HT1080 (cell line): ENCODE measurements around the gene GAS5. TPM values are rescaled to one million over a fixed set of nuclear protein-coding genes. Genes with fewer than 3 reads are reported as not detected.

Source experiments
- DNase-seq: peaks from one replicate; pipeline ENCODE4 v3.0.0-alpha.2; 2015; ENCODE audit warnings: low read depth
- total RNA-seq: library from RNA; depleted of rRNA; stranded (reverse); fragments of >200 nt; shearing (Covaris generic); gene quantifications from 2 replicates; pipeline ENCODE4 v1.2.3, GENCODE V29; 2014; rRNA removed

Gene GAS5
- total RNA-seq, 1 experiment from 2014 or later = 409 TPM

DNA sequence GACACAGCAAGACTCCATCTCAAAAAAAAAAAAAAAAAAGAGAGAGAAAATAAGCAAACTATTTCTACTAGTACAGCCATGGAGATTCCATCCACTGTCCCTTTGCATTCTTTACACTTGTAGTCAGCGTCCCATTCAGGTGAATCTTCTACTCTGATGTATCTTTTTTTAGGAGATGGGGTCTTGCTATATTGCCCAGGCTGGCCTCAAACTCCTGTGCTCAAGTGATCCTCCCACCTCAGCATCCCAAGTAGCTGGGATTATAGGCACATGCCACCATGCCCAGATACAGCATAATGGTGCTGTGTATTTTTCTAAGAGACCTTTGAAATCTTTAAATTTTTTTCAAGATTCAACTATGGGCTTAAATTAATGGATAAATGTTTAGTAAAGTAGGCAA is 35.0 kb downstream of the GAS5 start:
- DNase-seq = no peak

DNA sequence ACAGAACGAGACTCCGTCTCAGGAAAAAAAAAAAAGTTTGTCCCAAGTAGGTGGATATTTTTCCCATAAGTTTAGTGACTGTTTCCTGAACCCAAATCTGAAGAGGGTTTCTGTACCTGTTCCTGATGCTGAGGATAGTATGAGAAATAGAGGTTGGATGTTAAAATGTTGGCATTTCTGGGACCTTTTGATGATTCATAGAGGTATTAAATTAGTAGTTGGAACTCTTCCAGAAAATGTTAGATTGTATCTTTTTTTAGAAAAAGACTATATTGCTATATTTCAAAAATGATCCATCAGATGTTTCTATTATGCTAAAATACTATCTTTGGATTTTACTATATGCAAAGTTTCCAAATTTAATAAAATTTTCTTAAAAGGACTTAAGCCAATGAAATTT is 40.2 kb downstream of the GAS5 start:
- DNase-seq = no peak

DNA sequence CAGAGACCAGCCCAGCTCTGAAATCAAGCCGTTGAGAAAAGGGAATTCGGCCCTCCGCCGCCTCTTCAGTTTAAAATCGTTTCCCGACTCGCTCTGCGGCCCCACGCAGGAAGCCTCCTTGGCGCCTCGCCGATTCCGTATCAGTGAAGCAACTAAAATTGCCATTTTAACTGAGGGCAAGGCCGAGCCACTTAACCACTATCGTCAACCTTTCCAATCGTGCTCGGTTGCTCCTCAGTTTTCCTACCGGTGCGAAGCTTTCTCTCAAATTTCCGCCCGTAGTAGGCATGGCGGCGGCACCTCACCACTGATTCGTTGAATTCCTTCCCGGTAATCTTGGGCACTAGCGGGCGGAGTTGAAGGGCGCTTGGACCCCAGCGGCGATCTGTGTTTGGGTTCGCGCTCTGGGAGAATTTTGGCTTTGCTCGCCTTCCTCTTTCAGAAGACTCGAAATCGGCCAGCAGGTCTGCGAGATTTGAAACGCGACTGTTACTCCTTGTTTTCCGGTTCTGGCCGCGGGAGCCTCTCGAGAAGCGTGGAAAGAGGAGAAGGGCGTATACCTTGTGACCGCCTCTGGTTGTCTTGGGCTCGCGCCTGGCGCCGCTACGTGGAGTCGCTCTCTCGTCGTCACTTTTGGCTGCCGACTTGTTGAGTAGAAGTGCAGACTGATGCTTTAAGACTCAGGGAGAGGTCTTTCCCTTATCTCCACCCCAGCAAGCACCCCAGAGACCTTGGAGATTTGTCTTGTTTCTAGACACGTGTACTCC is 43.3 kb downstream of the GAS5 start, which contains the start of the genes CENPL and DARS2:
Gene CENPL, minus strand, starts transcription at position 569 of the 767 bp plus-strand sequence. CDS start 13,584 bp downstream, outside the sequence.
Gene DARS2, plus strand, starts transcription at position 359 of the 767 bp plus-strand sequence. CDS start 557 bp downstream, outside the sequence.
- DNase-seq = peak; percentile 97

DNA sequence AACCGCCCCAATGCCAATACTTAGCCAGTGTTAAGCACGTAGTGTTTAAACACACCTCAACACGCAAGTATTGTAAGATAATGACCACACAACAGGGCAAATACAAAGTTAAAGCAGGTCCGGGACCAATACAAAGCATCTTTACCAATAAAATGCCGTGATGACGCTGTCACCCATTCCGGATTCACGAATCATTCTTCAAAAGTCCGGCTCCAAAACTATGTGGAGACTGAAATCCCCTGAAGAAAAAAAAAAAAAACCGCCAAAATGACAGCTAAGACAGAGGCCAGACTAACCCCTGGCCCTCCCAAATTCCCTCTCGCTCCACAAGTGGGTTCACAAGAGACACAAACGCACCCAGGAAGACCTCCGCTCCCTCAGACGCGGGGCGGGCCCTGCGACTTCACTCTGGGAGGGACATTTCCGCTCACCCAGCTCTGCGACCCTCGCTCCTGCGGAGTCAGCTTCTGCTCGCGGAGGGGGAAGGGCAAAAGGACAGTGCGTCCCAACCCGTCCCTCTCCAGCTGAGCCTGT is 43.9 kb downstream of the GAS5 start:
- DNase-seq = no peak

DNA sequence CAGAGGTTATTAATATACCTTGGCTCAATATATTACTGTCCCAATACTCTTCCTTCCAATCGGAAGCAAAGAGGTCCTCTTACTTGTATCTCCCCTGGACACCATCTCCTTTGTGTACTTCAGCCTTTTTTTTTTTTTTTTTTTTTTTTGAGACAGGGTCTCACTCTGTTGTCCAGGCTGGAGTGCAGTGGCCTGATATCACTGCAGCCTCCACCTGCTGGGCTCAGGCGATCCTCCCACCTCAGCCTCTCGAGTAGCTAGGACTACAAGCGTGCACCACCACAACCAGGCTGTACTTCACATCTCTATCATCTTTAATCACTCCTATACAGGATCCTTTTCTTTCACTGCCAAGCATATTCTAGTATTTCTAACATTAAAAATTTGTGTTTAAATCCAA is 46.1 kb downstream of the GAS5 start:
- no peak for DNase-seq

DNA sequence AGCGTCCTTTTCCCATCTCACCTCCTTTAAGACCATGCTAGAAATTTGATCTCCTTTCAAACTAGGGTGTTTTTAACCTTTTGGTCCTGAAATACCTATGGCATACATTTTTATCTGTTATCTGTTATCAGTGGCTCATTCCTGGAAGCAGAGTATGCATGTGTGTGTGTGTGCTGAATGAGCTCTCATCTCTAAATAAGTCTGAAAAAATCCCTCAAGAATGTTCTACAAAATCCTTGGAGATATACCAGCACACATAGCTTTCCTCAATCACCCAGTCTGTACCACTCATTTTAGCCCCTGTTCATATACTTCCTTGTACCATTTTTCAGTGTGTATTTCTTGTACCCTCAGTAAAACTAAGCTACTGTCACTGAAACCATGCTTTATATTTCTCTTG is 49.3 kb downstream of the GAS5 start:
- DNase-seq = no peak

Other genes with a start within 250 kb of the GAS5 start
- gene TEX50, start 232.7 kb downstream of the GAS5 start, total RNA-seq = not detected in 2 replicates
- gene ANKRD45, start 198.1 kb downstream of the GAS5 start, total RNA-seq = 0.05 TPM in 1 of 2 replicates, not detected in the other
- gene KLHL20, start 153.0 kb downstream of the GAS5 start, total RNA-seq = 12.4 and 12.6 TPM in 2 replicates
- gene DARS2, start 43.3 kb downstream of the GAS5 start, total RNA-seq = 51.1 and 60.6 TPM in 2 replicates
- gene CENPL, start 43.1 kb downstream of the GAS5 start, total RNA-seq = 24.8 and 28.0 TPM in 2 replicates
- gene ZBTB37, start 391 bp upstream of the GAS5 start, total RNA-seq = 3.6 and 3.8 TPM in 2 replicates
- not detected in 2 replicates for gene SERPINC1, start 49.3 kb upstream of the GAS5 start, total RNA-seq
- gene RC3H1, start 154.4 kb upstream of the GAS5 start, total RNA-seq = 21.1 and 22.4 TPM in 2 replicates